Islet of Langerhans (tissue), 1 donor: Measurements from ENCODE around the gene PIK3CB.
"Not testable (repeated sequence)": the region's sequence is repeated elsewhere in the genome, so short reads cannot be mapped to it uniquely, and the experiment has no call there.

Source experiments
- FAIRE-seq: peaks from one replicate; lab custom pipeline; 2011; peaks lifted over from hg19 to GRCh38; lab: Jason Lieb, UNC

The PIK3CB gene

GRCh38 chr3:138747225-138747624, 87.5 kb downstream of the PIK3CB start:
- peak; percentile 98 for FAIRE-seq

GRCh38 chr3:138740072-138740471, 94.7 kb downstream of the PIK3CB start:
- FAIRE-seq = no peak

- no peak for FAIRE-seq
Measured at GRCh38 chr3:138732456-138732855, 102.3 kb downstream of the PIK3CB start.

- no peak for FAIRE-seq
Measured at GRCh38 chr3:138726946-138727730, 107.6 kb downstream of the PIK3CB start.

- FAIRE-seq = not testable (repeated sequence)
Measured at GRCh38 chr3:138726042-138726441, 108.7 kb downstream of the PIK3CB start.

GRCh38 chr3:138725116-138725515, 109.6 kb downstream of the PIK3CB start:
- peak; percentile 83 for FAIRE-seq

GRCh38 chr3:138724443-138724842, 110.3 kb downstream of the PIK3CB start:
- no peak for FAIRE-seq

GRCh38 chr3:138718849-138719248, 115.9 kb downstream of the PIK3CB start:
- no peak for FAIRE-seq

- no peak for FAIRE-seq
Measured at GRCh38 chr3:138717348-138717747, 117.4 kb downstream of the PIK3CB start.

- FAIRE-seq = peak; percentile 33
Measured at GRCh38 chr3:138712086-138712485, 122.6 kb downstream of the PIK3CB start.

GRCh38 chr3:138705675-138706074, 129.1 kb downstream of the PIK3CB start:
- FAIRE-seq = no peak

- FAIRE-seq = no peak
Measured at GRCh38 chr3:138696666-138697370, 137.9 kb downstream of the PIK3CB start.

GRCh38 chr3:138694287-138695007, 140.3 kb downstream of the PIK3CB start:
- FAIRE-seq = no peak

GRCh38 chr3:138692152-138692551, 142.6 kb downstream of the PIK3CB start:
- no peak for FAIRE-seq

- no peak for FAIRE-seq
Measured at GRCh38 chr3:138691351-138691750, 143.4 kb downstream of the PIK3CB start.

- FAIRE-seq = no peak
Measured at GRCh38 chr3:138690036-138690435, 144.7 kb downstream of the PIK3CB start.

- no peak for FAIRE-seq
Measured at GRCh38 chr3:138688871-138689299, 145.8 kb downstream of the PIK3CB start.

- no peak for FAIRE-seq
Measured at GRCh38 chr3:138687236-138687635, 147.5 kb downstream of the PIK3CB start.

- FAIRE-seq = peak; percentile 60
Measured at GRCh38 chr3:138686771-138687221, 147.9 kb downstream of the PIK3CB start.

- FAIRE-seq = no peak
Measured at GRCh38 chr3:138684396-138684795, 150.3 kb downstream of the PIK3CB start.

- no peak for FAIRE-seq
Measured at GRCh38 chr3:138682648-138683047, 152.1 kb downstream of the PIK3CB start.

GRCh38 chr3:138681463-138682220, 153.1 kb downstream of the PIK3CB start:
- FAIRE-seq = no peak
